ENCODE results near the gene TCF7L1.
"Not testable (repeated sequence)": the region's sequence is repeated elsewhere in the genome, so short reads cannot be mapped to it uniquely, and the experiment has no call there.

The TCF7L1 gene

DNA sequence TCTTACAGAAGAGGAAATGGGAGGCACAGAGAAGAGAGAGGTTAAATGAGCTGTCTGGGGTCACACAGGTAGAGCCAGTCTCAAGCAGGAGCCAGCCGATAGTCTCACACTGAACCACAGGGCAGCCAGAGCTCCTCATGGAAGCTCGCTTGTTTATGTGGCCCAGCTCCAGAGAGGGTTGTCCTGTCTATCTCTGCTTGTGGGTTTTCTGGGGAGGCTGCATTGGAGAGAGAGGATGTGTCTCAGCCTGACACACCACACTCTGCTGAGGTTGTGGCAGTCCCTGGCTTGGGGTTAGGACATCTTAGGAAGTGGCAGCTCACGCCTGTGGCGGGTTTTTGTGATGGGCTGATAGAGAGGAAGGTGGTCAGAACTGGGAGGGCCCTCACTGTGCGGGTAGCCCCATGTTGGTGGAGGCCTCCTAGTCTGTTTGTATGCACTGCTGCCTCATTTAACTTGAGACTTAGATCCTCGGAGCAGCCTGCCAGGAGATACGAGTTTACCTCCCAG lies 52.3 kb downstream of the TCF7L1 start:
- DNase-seq: no peak

- no peak for DNase-seq
Measured at GRCh38 chr2:85187069-85187468, 53.9 kb downstream of the TCF7L1 start.

DNA sequence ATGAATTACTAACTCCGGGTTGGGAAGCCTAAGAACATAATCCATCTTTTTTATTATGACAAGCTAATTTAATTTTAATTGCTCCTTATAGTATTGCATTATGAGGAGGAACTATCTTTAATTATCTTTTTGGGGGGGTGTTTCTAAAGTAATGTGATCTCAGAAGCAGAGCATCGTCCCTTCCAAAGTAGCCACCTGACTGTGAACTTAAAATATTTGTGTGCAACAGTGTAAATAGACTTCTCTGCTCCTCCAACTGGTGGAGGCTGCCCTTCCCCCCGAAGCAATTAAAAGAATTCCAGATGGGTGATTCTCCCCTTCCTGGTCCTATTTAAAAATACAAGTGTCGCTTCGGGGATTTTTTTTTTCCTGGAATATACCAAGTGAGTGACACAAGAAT lies 55.7 kb downstream of the TCF7L1 start:
- no peak for DNase-seq

DNA sequence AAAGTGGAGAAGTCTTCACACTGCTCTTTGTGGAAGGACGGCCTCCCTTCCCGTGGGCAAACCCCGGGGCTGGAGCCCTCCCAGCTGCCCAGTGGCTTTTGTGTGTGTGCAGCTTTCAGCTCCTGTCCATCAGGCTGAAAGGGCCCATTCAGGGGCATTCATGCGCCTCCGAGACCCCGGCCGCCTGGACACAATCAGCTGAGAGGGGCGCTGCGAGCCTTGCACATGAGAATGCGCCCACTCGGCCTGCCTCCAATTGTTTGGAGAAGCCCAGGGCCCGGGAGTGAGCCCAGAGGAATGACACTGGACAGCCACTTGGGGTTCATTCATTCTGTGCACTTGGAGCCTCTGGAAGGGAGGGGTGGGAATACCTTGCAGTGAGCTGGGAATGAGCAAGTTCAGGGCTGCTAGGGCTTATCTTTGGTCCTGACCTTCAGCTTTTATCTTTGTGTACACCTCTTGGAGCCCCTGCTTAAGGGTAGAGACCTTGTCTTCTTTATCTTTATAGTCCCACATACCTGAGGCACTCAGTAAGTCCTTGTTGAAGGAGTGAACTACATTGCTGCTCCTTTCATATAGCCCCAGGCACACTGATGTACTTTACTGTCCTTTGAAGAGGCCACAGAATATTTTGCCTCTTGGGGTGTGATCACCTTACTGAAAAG lies 56.5 kb downstream of the TCF7L1 start:
- DNase-seq: no peak

- no peak for DNase-seq
Measured at GRCh38 chr2:85191157-85191556, 58.0 kb downstream of the TCF7L1 start.

- DNase-seq: no peak
Measured at GRCh38 chr2:85194780-85195480, 61.7 kb downstream of the TCF7L1 start.

- DNase-seq: no peak
Measured at GRCh38 chr2:85195956-85196355, 62.8 kb downstream of the TCF7L1 start.

DNA sequence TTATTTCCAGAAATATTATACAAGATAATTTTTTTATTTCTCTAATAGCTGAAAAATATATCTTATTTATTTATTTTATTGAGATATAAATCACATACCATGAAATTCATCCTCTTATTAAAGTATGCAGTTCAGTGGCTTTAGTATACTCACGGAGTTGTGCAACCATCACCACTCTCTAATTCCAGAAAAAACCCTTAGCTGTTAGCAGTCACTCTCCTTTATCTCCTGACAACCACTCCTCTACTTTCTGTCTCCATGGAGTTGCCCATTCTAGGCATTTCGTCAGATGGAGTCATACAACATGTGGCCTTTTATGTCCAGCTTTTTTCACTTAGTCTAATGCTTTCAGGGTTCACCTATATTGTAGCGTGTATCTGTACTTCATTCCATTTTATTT lies 66.5 kb downstream of the TCF7L1 start:
- no peak for DNase-seq

GRCh38 chr2:85209887-85210286 lies 76.7 kb downstream of the TCF7L1 start:
- DNase-seq: no peak

- no peak for DNase-seq
Measured at GRCh38 chr2:85210511-85210910, 77.3 kb downstream of the TCF7L1 start.

- not testable (repeated sequence) for DNase-seq
Measured at GRCh38 chr2:85211606-85212005, 78.4 kb downstream of the TCF7L1 start.

DNA sequence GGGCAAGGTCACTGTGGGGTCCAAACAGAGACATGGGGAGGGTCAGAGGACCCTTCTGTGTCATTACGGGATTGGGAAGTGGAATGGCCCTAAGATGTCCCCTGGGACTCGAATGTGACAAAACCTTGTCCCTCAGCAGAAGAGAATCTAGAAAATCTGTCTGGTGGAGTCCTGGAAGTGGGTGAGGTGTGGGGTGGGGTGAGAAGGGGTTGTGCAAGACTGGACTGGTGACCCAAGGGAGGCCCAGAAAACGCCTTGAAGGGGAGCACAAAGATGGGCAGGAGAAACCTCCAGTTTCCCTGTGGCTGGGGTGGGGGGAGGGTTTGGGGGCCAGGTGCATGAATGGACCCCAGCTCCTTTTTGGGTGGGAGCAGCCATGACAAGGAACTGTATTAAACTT lies 79.6 kb downstream of the TCF7L1 start:
- no peak for DNase-seq

- no peak for DNase-seq
Measured at GRCh38 chr2:85213404-85213803, 80.2 kb downstream of the TCF7L1 start.

- no peak for DNase-seq
Measured at GRCh38 chr2:85213901-85214512, 80.8 kb downstream of the TCF7L1 start.

- no peak for DNase-seq
Measured at GRCh38 chr2:85215081-85215447, 81.9 kb downstream of the TCF7L1 start.

GRCh38 chr2:85215448-85216401 lies 82.5 kb downstream of the TCF7L1 start:
- DNase-seq: no peak

DNA sequence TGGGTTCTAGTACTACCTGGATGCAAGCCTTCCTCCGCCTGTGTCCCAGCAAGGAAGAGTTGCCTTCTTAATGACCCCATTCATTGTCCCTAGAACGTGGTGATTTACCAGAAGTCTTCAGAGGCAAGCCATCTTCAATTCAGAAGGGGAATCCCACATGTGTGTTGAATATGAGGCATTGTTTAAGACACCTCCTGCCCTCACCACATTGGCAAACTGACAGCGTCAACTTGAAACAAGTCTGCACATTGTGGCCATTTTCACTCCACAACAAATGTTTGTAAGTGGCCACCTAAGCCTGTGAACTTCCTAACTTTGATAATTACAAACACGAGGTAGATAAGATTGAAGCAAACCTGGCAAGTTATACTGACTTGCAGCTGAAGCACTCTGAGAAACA lies 83.7 kb downstream of the TCF7L1 start:
- DNase-seq: no peak

- DNase-seq: no peak
Measured at GRCh38 chr2:85221067-85221691, 88.0 kb downstream of the TCF7L1 start.

- DNase-seq: no peak
Measured at GRCh38 chr2:85222792-85223191, 89.6 kb downstream of the TCF7L1 start.

DNA sequence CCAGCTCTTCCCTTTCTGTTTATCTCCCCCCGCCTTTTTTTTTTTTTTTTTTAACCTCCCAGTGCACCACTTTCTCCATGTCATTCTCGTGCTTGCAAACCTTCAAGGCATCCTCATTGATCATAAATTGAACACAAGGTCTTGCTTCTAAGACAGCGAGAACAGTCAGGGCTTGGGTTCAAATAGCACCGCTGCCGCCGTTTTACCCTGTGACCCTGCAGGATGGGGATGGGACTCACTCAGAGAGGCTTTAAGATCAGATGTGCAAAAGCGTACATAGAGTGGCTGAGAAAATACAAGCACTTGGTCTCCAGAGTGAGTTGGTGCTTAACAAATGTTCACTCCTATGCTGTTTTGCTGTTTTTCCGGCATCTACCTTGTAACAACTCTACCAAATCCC lies 93.6 kb downstream of the TCF7L1 start:
- DNase-seq: no peak

DNA sequence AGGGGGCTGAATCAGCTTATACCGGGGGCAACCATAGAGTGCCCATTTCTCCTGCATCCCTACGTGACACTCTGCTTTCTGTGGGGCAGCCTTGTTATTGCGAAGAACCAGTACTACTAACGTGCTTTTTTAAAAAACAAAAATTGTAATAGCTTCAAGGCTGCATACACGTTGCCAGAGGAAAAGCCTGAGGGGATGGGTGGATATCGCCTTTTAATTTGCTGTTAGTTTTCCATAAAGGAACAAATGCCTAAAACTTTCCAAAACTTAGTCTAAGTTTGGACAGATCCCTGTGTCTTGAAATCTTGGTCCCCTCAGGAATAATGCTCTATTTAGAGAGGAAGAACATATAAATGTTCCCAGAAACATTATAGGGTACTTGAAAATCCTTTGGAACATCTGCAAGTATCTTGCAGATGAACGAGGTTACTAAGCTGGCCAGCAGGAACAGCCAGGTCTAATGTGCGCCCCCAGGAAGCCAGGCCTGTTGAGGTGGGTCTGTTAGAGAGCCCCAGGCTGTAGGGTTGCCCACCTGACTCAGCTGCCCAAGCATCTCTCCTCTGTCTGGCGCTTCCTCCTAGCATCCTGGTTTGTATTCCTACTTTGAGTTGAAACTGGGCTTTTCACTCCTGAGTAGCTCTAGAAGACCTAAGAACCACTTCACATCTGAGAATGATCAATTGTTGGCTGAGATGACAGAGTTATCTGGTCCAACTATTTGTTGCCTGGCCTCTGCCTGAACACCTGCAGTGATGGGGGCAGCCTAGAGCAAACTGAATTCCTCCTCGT lies 97.7 kb downstream of the TCF7L1 start:
- no peak for DNase-seq

DNA sequence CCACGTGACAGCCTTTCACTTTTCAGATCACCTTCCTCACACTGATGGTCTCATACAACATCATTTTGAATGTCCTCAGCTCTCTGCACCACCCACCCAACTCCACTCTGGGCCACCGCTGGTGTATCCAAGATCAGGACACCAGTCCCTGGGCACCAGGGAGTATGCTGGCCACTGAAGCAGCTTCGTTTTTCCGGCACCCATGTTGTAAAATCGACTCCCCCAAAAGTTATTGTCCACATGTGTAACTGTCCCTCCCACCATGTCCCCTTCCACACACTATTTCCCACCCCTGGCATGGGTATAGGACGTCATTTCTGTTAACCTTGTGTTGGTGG lies 98.2 kb downstream of the TCF7L1 start:
- DNase-seq: no peak
